Kidney glomerular epithelial cell (primary cell): ENCODE results near the gene SH2D2A.
A peak's percentile ranks its signal among the peaks of the same experiment; 100 is the strongest.

Experiments used
- DNase-seq: peaks from one replicate; lab custom pipeline; 2025; lab: John Stamatoyannopoulos, UW

The SH2D2A gene

GRCh38 chr1:156847591-156848460 lies 31.2 kb upstream of the SH2D2A start:
- no peak for DNase-seq

- no peak for DNase-seq
Measured at GRCh38 chr1:156846643-156847042, 30.0 kb upstream of the SH2D2A start.

GRCh38 chr1:156845953-156846545 lies 29.4 kb upstream of the SH2D2A start:
- DNase-seq: no peak

GRCh38 chr1:156845055-156845952 lies 28.7 kb upstream of the SH2D2A start:
- DNase-seq: no peak

- DNase-seq: no peak
Measured at GRCh38 chr1:156844638-156845037, 28.0 kb upstream of the SH2D2A start.

- DNase-seq: no peak
Measured at GRCh38 chr1:156844102-156844501, 27.5 kb upstream of the SH2D2A start.

- no peak for DNase-seq
Measured at GRCh38 chr1:156842618-156843300, 26.1 kb upstream of the SH2D2A start.

GRCh38 chr1:156841295-156841855 lies 24.7 kb upstream of the SH2D2A start:
- no peak for DNase-seq

- DNase-seq: no peak
Measured at GRCh38 chr1:156840898-156841279, 24.2 kb upstream of the SH2D2A start.

GRCh38 chr1:156840186-156840897 lies 23.7 kb upstream of the SH2D2A start:
- DNase-seq: no peak

- no peak for DNase-seq
Measured at GRCh38 chr1:156839426-156840109, 22.9 kb upstream of the SH2D2A start.

- DNase-seq: no peak
Measured at GRCh38 chr1:156838972-156839371, 22.3 kb upstream of the SH2D2A start.

- DNase-seq: no peak
Measured at GRCh38 chr1:156836892-156837291, 20.2 kb upstream of the SH2D2A start.

GRCh38 chr1:156836041-156836654 lies 19.5 kb upstream of the SH2D2A start:
- DNase-seq: no peak

- no peak for DNase-seq
Measured at GRCh38 chr1:156834322-156834721, 17.7 kb upstream of the SH2D2A start.

GRCh38 chr1:156833603-156834002 lies 17.0 kb upstream of the SH2D2A start:
- no peak for DNase-seq

- no peak for DNase-seq
Measured at GRCh38 chr1:156832434-156832833, 15.8 kb upstream of the SH2D2A start.

- DNase-seq: no peak
Measured at GRCh38 chr1:156828400-156829124, 11.9 kb upstream of the SH2D2A start.

- DNase-seq: peak; percentile 10
Measured at GRCh38 chr1:156826630-156827029, 10.0 kb upstream of the SH2D2A start.
